DND-41 (cell line): ENCODE measurements around the gene SLC22A15.
"Not testable (repeated sequence)": the region's sequence is repeated elsewhere in the genome, so short reads cannot be mapped to it uniquely, and the experiment has no call there.

Experiments used
- CTCF ChIP-seq: IDR thresholded peaks from 2 replicates; pipeline ENCODE4 v1.5.1; 2012; ENCODE audit warnings: borderline replicate concordance, low read length, moderate library complexity, mild to moderate bottlenecking; ENCODE audit not compliant: poor library complexity, severe bottlenecking; ENCODE audit errors: extremely low read depth
- EZH2 ChIP-seq: IDR thresholded peaks from 3 replicates; pipeline ENCODE4 v1.6.1; 2012; ENCODE audit warnings: borderline replicate concordance, low read depth, mild to moderate bottlenecking, moderate library complexity, low read length, inconsistent platforms; ENCODE audit not compliant: severe bottlenecking

GRCh38 chr1:116046933-116047332 is 70.6 kb downstream of the SLC22A15 start:
- not testable (repeated sequence) for TF ChIP-seq CTCF, EZH2
